H1 (cell line): ENCODE data around the gene GNAT2. TPM values are rescaled to one million over a fixed set of nuclear protein-coding genes. Genes with fewer than 3 reads are reported as not detected.

Source experiments
- ASH2L ChIP-seq: fragments of 200-600, 300-600 bp; sonication (generic); IDR thresholded peaks from one replicate; pipeline ENCODE4 v1.7.1; 2017; ENCODE audit warnings: low read length
- CBX5 ChIP-seq: fragments of 300-800, 300-1000 bp; sonication (generic); IDR thresholded peaks from 2 replicates; pipeline ENCODE4 v1.7.1; 2016; ENCODE audit warnings: antibody characterized with exemption, low read length, low read depth
- KDM5A ChIP-seq: fragments of 200-600 bp; IDR thresholded peaks from 2 replicates; pipeline ENCODE4 v1.7.1; 2012; ENCODE audit warnings: mild to moderate bottlenecking, low read length, inconsistent platforms, mixed read lengths
- PHF8 ChIP-seq: fragments of 200-600 bp; sonication (generic); conservative IDR thresholded peaks from 2 replicates; pipeline ENCODE4 v1.7.1; 2012; ENCODE audit warnings: low read depth, mild to moderate bottlenecking, inconsistent platforms, low read length, moderate library complexity
- RBBP5 ChIP-seq: IDR thresholded peaks from 2 replicates; pipeline ENCODE4 v1.7.1; 2012; ENCODE audit warnings: low read depth, mild to moderate bottlenecking, inconsistent platforms, low read length, moderate library complexity, borderline replicate concordance
- SAP30 ChIP-seq: fragments of 300-600 bp; sonication (generic); IDR thresholded peaks from 2 replicates; pipeline ENCODE4 v1.7.1; 2012; ENCODE audit warnings: low read length, moderate library complexity, mild to moderate bottlenecking, inconsistent platforms; ENCODE audit not compliant: insufficient read depth, insufficient replicate concordance
- TAF1 ChIP-seq: IDR thresholded peaks from 2 replicates; pipeline ENCODE4 v1.6.1; 2011; ENCODE audit warnings: mild to moderate bottlenecking, low read depth, low read length
- polyA plus RNA-seq, 7 experiments: library from polyadenylated mRNA; depleted of rRNA in 3 of 7; stranded (reverse) in 5 of 7; unstranded in 2 of 7; fragments of >200 nt in 5 of 7; fragments of 200-250 nt in 2 of 7; gene quantifications; 1 replicate in 5 of 7; 2 replicates in 1 of 7; 4 replicates in 1 of 7; pipeline versions ENCODE4 v1.2.1 to v1.2.3, GENCODE V29; 2011 to 2013; ENCODE audit warnings: missing spikeins in 2 of 7, mixed read lengths in 2 of 7
- total RNA-seq: library from RNA; stranded (reverse); fragmentation: NEBNext Ultra II Directional; extraction: Animal tissue kit (Norgen Biotek cat#: 25700); gene quantifications from 2 replicates; pipeline ENCODE4 v1.2.1, GENCODE V29; 2021
- TF ChIP-seq, protein P1 (sequence below): IDR thresholded peaks from 2 replicates; pipeline ENCODE4 v1.6.1; 2011; ENCODE audit warnings: low read depth, mild to moderate bottlenecking, low read length; ENCODE audit not compliant: insufficient read depth

The GNAT2 gene
- total and polyA plus RNA-seq, 2 of the 8 experiments (the other 6 are each of a cell fraction or from before 2014, with no cell fraction given), result 0.05 TPM; not detected in 1

DNA sequence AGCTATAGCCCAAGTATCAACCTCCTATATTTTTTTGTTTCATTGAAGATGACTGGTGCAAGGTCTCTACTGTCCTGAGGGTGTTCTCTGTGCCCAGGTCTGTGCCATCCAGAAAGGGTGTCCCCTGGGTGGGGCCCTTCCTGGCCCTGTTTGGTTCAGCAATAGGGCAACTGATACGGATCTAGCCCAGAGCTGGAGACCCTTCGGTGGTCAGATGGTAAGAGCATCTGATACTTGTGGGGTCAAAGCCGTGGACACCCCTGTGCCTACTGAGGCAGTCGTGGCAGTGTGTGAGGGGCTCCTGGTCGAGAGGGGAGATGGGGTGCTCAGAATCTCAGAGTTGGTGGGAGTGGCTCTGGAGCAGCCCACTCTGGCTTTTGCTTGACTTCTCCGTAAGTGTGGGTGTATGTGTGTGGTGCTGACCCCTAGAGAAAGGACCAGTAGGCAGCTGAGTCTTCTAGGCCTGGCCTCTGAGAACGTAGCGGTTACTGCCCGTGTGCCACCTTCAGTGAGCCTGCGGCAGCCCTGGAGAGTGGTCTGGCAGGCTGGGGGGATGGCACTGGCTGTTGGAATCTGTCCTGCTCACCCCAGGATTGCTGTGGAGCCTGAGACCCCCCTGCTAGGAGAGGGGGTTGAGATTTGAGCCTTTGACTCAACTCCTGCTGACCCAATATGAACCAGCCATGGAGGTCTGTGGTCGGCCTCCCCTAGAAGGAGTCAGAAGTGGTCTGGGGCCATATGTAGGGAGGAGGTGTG lies 2.9 kb upstream of the GNAT2 start (continued):
- TF ChIP-seq PHF8, result no peak
- TF ChIP-seq RBBP5, result no peak
- TF ChIP-seq TAF1, result no peak
- TF ChIP-seq ASH2L, result no peak
- TF ChIP-seq, protein P1, sequence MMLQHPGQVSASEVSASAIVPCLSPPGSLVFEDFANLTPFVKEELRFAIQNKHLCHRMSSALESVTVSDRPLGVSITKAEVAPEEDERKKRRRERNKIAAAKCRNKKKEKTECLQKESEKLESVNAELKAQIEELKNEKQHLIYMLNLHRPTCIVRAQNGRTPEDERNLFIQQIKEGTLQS, result no peak
- no peak for TF ChIP-seq CBX5
- no peak for TF ChIP-seq KDM5A
- no peak for TF ChIP-seq SAP30
